Cardiac muscle cell (in vitro differentiated cells and primary cell): ENCODE measurements around the gene NDUFB11. TPM values are rescaled to one million over a fixed set of nuclear protein-coding genes. Genes with fewer than 3 reads are reported as not detected.
"Not testable (repeated sequence)": the region's sequence is repeated elsewhere in the genome, so short reads cannot be mapped to it uniquely, and the experiment has no call there.

Experiments
- DNase-seq, 2 donors: peaks; one replicate each; pipeline versions ENCODE4 v3.0.0 to v3.0.0-alpha.2; 2010 to 2017; ENCODE audit warnings: low read depth in 1 of 2, low spot score in 1 of 2
- H3K27ac ChIP-seq: fragments of 200-600 bp; sonication (generic); 2 replicates; pipeline ENCODE4 v1.5.1; 2016
- H3K27me3 ChIP-seq: fragments of 200-600 bp; sonication (generic); 2 replicates; pipeline ENCODE4 v1.6.0; 2016; ENCODE audit warnings: control low read depth
- H3K36me3 ChIP-seq: fragments of 200-600 bp; sonication (generic); 2 replicates; pipeline ENCODE4 v1.5.1; 2016; ENCODE audit warnings: control low read depth
- H3K4me1 ChIP-seq: fragments of 200-600 bp; sonication (generic); 2 replicates; pipeline ENCODE4 v1.8.1; 2017; ENCODE audit warnings: low read depth, mild to moderate bottlenecking, mixed run types
- H3K4me3 ChIP-seq: fragments of 200-600 bp; sonication (generic); 2 replicates; pipeline ENCODE4 v1.5.1; 2016; ENCODE audit warnings: mild to moderate bottlenecking
- H3K9me3 ChIP-seq: fragments of 200-600 bp; sonication (generic); 2 replicates; pipeline ENCODE4 v1.5.1; 2017; ENCODE audit warnings: low read depth, mild to moderate bottlenecking, control low read depth
- CTCF ChIP-seq: IDR thresholded peaks from 2 replicates; pipeline ENCODE4 v1.5.1; 2012; ENCODE audit warnings: low read depth, mild to moderate bottlenecking, low read length
- polyA plus RNA-seq: library from polyadenylated mRNA; unstranded; fragments of >200 nt; fragmentation: Nextera tagmentation; extraction: Ambion mirVana; gene quantifications from 2 replicates; pipeline ENCODE4 v1.2.1, GENCODE V29; 2016
- total RNA-seq: library from RNA; depleted of rRNA; stranded (reverse); fragments of >200 nt; gene quantifications from 2 replicates; pipeline ENCODE4 v1.2.3, GENCODE V29; 2016

NDUFB11 gene
- total and polyA plus RNA-seq, 2 experiments from 2014 or later, result 87.2 to 269 TPM

GRCh38 chrX:47145395-47146120, 1.1 kb upstream of the NDUFB11 start:
- Histone ChIP-seq H3K4me1 (no peaks in the 10 kb centered on the region), H3K27me3 (no peaks in the 10 kb centered on the region), H3K9me3 (no peaks in the 10 kb centered on the region), H3K27ac (peak overlapping the region; percentile 96), H3K4me3 (peak overlapping the region; percentile 71), H3K36me3 (no peaks in the 10 kb centered on the region)
- no peak for DNase-seq
- no peak for TF ChIP-seq CTCF

- H3K27ac ChIP-seq, result peak overlapping the region; percentile 96
- H3K27me3 ChIP-seq, result no peaks in the 10 kb centered on the region
- peak; percentile 23 to 44 for DNase-seq
- no peaks in the 10 kb centered on the region for H3K4me1 ChIP-seq
- peak overlapping the region; percentile 71 for H3K4me3 ChIP-seq
- no peaks in the 10 kb centered on the region for H3K36me3 ChIP-seq
- no peaks in the 10 kb centered on the region for H3K9me3 ChIP-seq
- TF ChIP-seq CTCF, result no peak
These were observed 442 bp downstream of the NDUFB11 start for GRCh38 chrX:47143894-47144625.

GRCh38 chrX:47138171-47138570, 6.3 kb downstream of the NDUFB11 start:
- DNase-seq, result no peak
- Histone ChIP-seq H3K27me3 (no peaks in the 10 kb centered on the region), H3K4me3 (no peak overlapping the region), H3K27ac (no peak overlapping the region), H3K36me3 (no peaks in the 10 kb centered on the region), H3K4me1 (no peaks in the 10 kb centered on the region), H3K9me3 (no peaks in the 10 kb centered on the region)
- no peak for TF ChIP-seq CTCF

GRCh38 chrX:47135650-47136049, 8.9 kb downstream of the NDUFB11 start:
- peak in 1 of 2 donors; percentile 33 for DNase-seq
- H3K4me1 ChIP-seq, result not testable (repeated sequence)

GRCh38 chrX:47133493-47133892, 11.0 kb downstream of the NDUFB11 start:
- Histone ChIP-seq H3K27me3 (no peaks in the 10 kb centered on the region), H3K4me1 (no peaks in the 10 kb centered on the region), H3K27ac (no peak overlapping the region), H3K36me3 (no peaks in the 10 kb centered on the region), H3K4me3 (no peak overlapping the region), H3K9me3 (no peaks in the 10 kb centered on the region)
- no peak for DNase-seq
- no peak for TF ChIP-seq CTCF

More at GRCh38 chrX:47135650-47136049, 8.9 kb downstream of the NDUFB11 start:
- not testable (repeated sequence) for H3K27ac ChIP-seq, H3K4me3 ChIP-seq, H3K36me3 ChIP-seq, H3K27me3 ChIP-seq, H3K9me3 ChIP-seq

GRCh38 chrX:47129899-47130358, 14.6 kb downstream of the NDUFB11 start:
- Histone ChIP-seq H3K27ac (no peak overlapping the region), H3K27me3 (no peaks in the 10 kb centered on the region), H3K36me3 (no peaks in the 10 kb centered on the region), H3K9me3 (no peaks in the 10 kb centered on the region), H3K4me3 (peak overlapping the region; percentile 63), H3K4me1 (no peaks in the 10 kb centered on the region)
- TF ChIP-seq CTCF, result no peak
- peak in 1 of 2 donors; percentile 9 for DNase-seq
